Measurements from ENCODE around the gene DYSF. TPM values are rescaled to one million over a fixed set of nuclear protein-coding genes. Genes with fewer than 3 reads are reported as not detected.

Gene DYSF
- total RNA-seq, 2 experiments from 2014 or later: not detected

- POLR2A ChIA-PET: interaction anchor here (0.5 kb wide), 1 partner anchor 202 kb away, joined by 4 read pairs; no protein-coding TSS in a partner anchor
- no peaks in the 10 kb centered on the region for H3K36me3 ChIP-seq (ENCODE audit: insufficient read depth, low read length)
- H3K27ac ChIP-seq (ENCODE audit: low read depth, low read length, poor library complexity, severe bottlenecking): no peak overlapping the region
- CTCF ChIA-PET (ENCODE audit: unreplicated experiment): no interaction called here
- H3K4me1 ChIP-seq (ENCODE audit: insufficient read depth, low read length, poor library complexity, severe bottlenecking): no peaks in the 10 kb centered on the region
- no peaks in the 10 kb centered on the region for H3K9me2 ChIP-seq (ENCODE audit: insufficient read depth, low read length)
- no peaks in the 10 kb centered on the region for H3K9me3 ChIP-seq (ENCODE audit: low read length)
- H2AFZ ChIP-seq (ENCODE audit: low read length): no peak overlapping the region
- no peaks in the 10 kb centered on the region for H4K20me1 ChIP-seq (ENCODE audit: insufficient read depth, low read length)
- H3K79me2 ChIP-seq (ENCODE audit: insufficient read depth, low read depth, low read length): no peaks in the 10 kb centered on the region
- H3K4me3 ChIP-seq (ENCODE audit: low read depth, low read length, poor library complexity, severe bottlenecking): no peak overlapping the region
- no peak overlapping the region for H3K4me2 ChIP-seq (ENCODE audit: low read length)
- intact Hi-C loops (cut with micrococcal nuclease; ENCODE audit: unreplicated experiment): no loop called here
- TF ChIP-seq CTCF (conservative IDR thresholded peaks at IDR 0.05; ENCODE audit: low read length) (no peak), EZH2phosphoT487 (IDR thresholded peaks at IDR 0.05; ENCODE audit: borderline replicate concordance, low read depth, low read length) (no peak)
- no TSS peak for BruUV-seq (replicated peaks)
- no peak for DNase-seq (ENCODE audit: low spot score)
These were observed 99.0 kb downstream of the DYSF start for GRCh38 chr2:71552356-71552755.

- POLR2A ChIA-PET: interaction anchor here (0.5 kb wide), 1 partner anchor 202 kb away, joined by 4 read pairs; no protein-coding TSS in a partner anchor
- no peaks in the 10 kb centered on the region for H3K4me1 ChIP-seq (ENCODE audit: insufficient read depth, low read length, poor library complexity, severe bottlenecking)
- BruUV-seq (replicated peaks): no TSS peak
- no peak overlapping the region for H3K4me3 ChIP-seq (ENCODE audit: low read depth, low read length, poor library complexity, severe bottlenecking)
- H3K79me2 ChIP-seq (ENCODE audit: insufficient read depth, low read depth, low read length): no peaks in the 10 kb centered on the region
- no peaks in the 10 kb centered on the region for H3K9me2 ChIP-seq (ENCODE audit: insufficient read depth, low read length)
- no peak overlapping the region for H3K27ac ChIP-seq (ENCODE audit: low read depth, low read length, poor library complexity, severe bottlenecking)
- H2AFZ ChIP-seq (ENCODE audit: low read length): no peak overlapping the region
- no peaks in the 10 kb centered on the region for H4K20me1 ChIP-seq (ENCODE audit: insufficient read depth, low read length)
- intact Hi-C loops (cut with micrococcal nuclease; ENCODE audit: unreplicated experiment): no loop called here
- CTCF ChIA-PET (ENCODE audit: unreplicated experiment): no interaction called here
- H3K36me3 ChIP-seq (ENCODE audit: insufficient read depth, low read length): no peaks in the 10 kb centered on the region
- DNase-seq (ENCODE audit: low spot score): no peak
- TF ChIP-seq CTCF (conservative IDR thresholded peaks at IDR 0.05; ENCODE audit: low read length) (no peak), EZH2phosphoT487 (IDR thresholded peaks at IDR 0.05; ENCODE audit: borderline replicate concordance, low read depth, low read length) (no peak)
- no peaks in the 10 kb centered on the region for H3K9me3 ChIP-seq (ENCODE audit: low read length)
- no peak overlapping the region for H3K4me2 ChIP-seq (ENCODE audit: low read length)
These were observed 99.5 kb downstream of the DYSF start for GRCh38 chr2:71552861-71553301.

GRCh38 chr2:71554028-71554705, 100.8 kb downstream of the DYSF start:
- no TSS peak for BruUV-seq (replicated peaks)

More at GRCh38 chr2:71554028-71554705, 100.8 kb downstream of the DYSF start:
- H3K4me1 ChIP-seq (ENCODE audit: insufficient read depth, low read length, poor library complexity, severe bottlenecking): no peaks in the 10 kb centered on the region
- H3K27ac ChIP-seq (ENCODE audit: low read depth, low read length, poor library complexity, severe bottlenecking): no peak overlapping the region
- H3K36me3 ChIP-seq (ENCODE audit: insufficient read depth, low read length): no peaks in the 10 kb centered on the region
- H4K20me1 ChIP-seq (ENCODE audit: insufficient read depth, low read length): no peaks in the 10 kb centered on the region
- H3K9me2 ChIP-seq (ENCODE audit: insufficient read depth, low read length): no peaks in the 10 kb centered on the region
- DNase-seq (ENCODE audit: low spot score): no peak
- H2AFZ ChIP-seq (ENCODE audit: low read length): no peak overlapping the region
- TF ChIP-seq EZH2phosphoT487 (IDR thresholded peaks at IDR 0.05; ENCODE audit: borderline replicate concordance, low read depth, low read length) (no peak), CTCF (conservative IDR thresholded peaks at IDR 0.05; ENCODE audit: low read length) (no peak)
- intact Hi-C loops (cut with micrococcal nuclease; ENCODE audit: unreplicated experiment): no loop called here
- H3K79me2 ChIP-seq (ENCODE audit: insufficient read depth, low read depth, low read length): no peaks in the 10 kb centered on the region
- ChIA-PET CTCF (ENCODE audit: unreplicated experiment) (no interaction called here), POLR2A (no interaction called here)
- no peaks in the 10 kb centered on the region for H3K9me3 ChIP-seq (ENCODE audit: low read length)
- H3K4me3 ChIP-seq (ENCODE audit: low read depth, low read length, poor library complexity, severe bottlenecking): no peak overlapping the region
- H3K4me2 ChIP-seq (ENCODE audit: low read length): no peak overlapping the region
